PC-3 (cell line): Measurements from ENCODE around the gene RER1. TPM values are rescaled to one million over a fixed set of nuclear protein-coding genes. Genes with fewer than 3 reads are reported as not detected.

Experiments
- ATAC-seq: fragments of 200-7000 bp; cut with Tn5 transposase; 2 replicates; pipeline ENCODE4 v1.9.1; 2020; ENCODE audit warnings: mild to moderate bottlenecking, moderate library complexity
- BruUV-seq: library from RNA; stranded (reverse); fragments of 400-500 nt; replicated peaks from 2 replicates; lab custom pipeline; 2021; lab: Mats Ljungman, UMichigan
- CTCF ChIA-PET: fragments of 300-600 bp; sonication (Branson Sonifier 250); formaldehyde crosslinking; loops from one replicate; lab custom pipeline; 2022; ENCODE audit warnings: antibody characterized with exemption; lab: Charles Lee
- POLR2A ChIA-PET: fragments of 300-600 bp; sonication (Branson Sonifier 250); formaldehyde crosslinking; loops from one replicate; lab custom pipeline; 2022; ENCODE audit warnings: antibody characterized with exemption; ENCODE audit not compliant: unreplicated experiment; lab: Charles Lee
- DNase-seq: peaks from one replicate; pipeline ENCODE4 v3.0.0-alpha.2; 2015
- H2AFZ ChIP-seq: fragments of 300-600 bp; sonication (generic); 2 replicates; pipeline ENCODE4 v1.6.0; 2016; ENCODE audit warnings: antibody characterized with exemption, low read length
- H3F3A ChIP-seq: fragments of 300-600 bp; sonication (generic); one replicate; pipeline ENCODE4 v1.6.0; 2017; ENCODE audit warnings: antibody characterized with exemption, low read length, control low read depth, mild to moderate bottlenecking; ENCODE audit not compliant: unreplicated experiment
- H3K27ac ChIP-seq: fragments of 300-600 bp; sonication (generic); 2 replicates; pipeline ENCODE4 v1.5.1; 2016; ENCODE audit warnings: mild to moderate bottlenecking, low read length
- H3K27me3 ChIP-seq: fragments of 300-600 bp; sonication (generic); 2 replicates; pipeline ENCODE4 v1.6.1; 2016; ENCODE audit warnings: low read length, mixed read lengths
- H3K36me3 ChIP-seq: fragments of 300-600 bp; sonication (generic); 2 replicates; pipeline ENCODE4 v1.6.1; 2016; ENCODE audit warnings: low read depth, mixed run types, low read length, mixed read lengths
- H3K4me1 ChIP-seq: fragments of 300-600 bp; sonication (generic); 2 replicates; pipeline ENCODE4 v1.5.1; 2016; ENCODE audit warnings: low read length; ENCODE audit not compliant: insufficient read depth
- H3K4me2 ChIP-seq: fragments of 300-600 bp; sonication (generic); 2 replicates; pipeline ENCODE4 v1.6.0; 2016; ENCODE audit warnings: low read length
- H3K4me3 ChIP-seq: fragments of 300-600 bp; sonication (generic); 2 replicates; pipeline ENCODE4 v1.5.1; 2016; ENCODE audit warnings: mild to moderate bottlenecking, low read length, mixed read lengths
- H3K79me2 ChIP-seq: fragments of 300-600 bp; sonication (generic); 2 replicates; pipeline ENCODE4 v1.6.1; 2017; ENCODE audit warnings: low read length, mixed read lengths
- H3K9ac ChIP-seq: fragments of 300-600 bp; sonication (generic); 2 replicates; pipeline ENCODE4 v1.6.0; 2016; ENCODE audit warnings: mild to moderate bottlenecking, low read length
- H3K9me2 ChIP-seq: fragments of 300-600 bp; sonication (generic); replicated peaks from 2 replicates; pipeline ENCODE4 v1.6.1; 2016; ENCODE audit warnings: mixed run types, low read length, mixed read lengths
- H3K9me3 ChIP-seq: fragments of 300-600 bp; sonication (generic); 2 replicates; pipeline ENCODE4 v1.6.1; 2016; ENCODE audit warnings: low read length, mixed read lengths
- H4K20me1 ChIP-seq: fragments of 300-600 bp; sonication (generic); 2 replicates; pipeline ENCODE4 v1.6.1; 2016; ENCODE audit warnings: low read length, mixed read lengths
- EZH2 ChIP-seq: fragments of 300-600 bp; sonication (generic); IDR thresholded peaks from one replicate; pipeline ENCODE4 v1.6.1; 2017; ENCODE audit warnings: antibody characterized with exemption, mild to moderate bottlenecking, low read length; ENCODE audit not compliant: unreplicated experiment
- EZH2phosphoT487 ChIP-seq: fragments of 300-600 bp; sonication (generic); IDR thresholded peaks from 2 replicates; pipeline ENCODE4 v1.6.1; 2018; ENCODE audit warnings: mild to moderate bottlenecking, antibody characterized with exemption, low read length, borderline replicate concordance
- intact Hi-C: fragments of 100-400 bp; cut with micrococcal nuclease; formaldehyde crosslinking; loops from 2 replicates; pipeline ENCODE4 v1.9.0; 2023
- total RNA-seq: library from RNA; depleted of rRNA; stranded (reverse); fragments of >200 nt; gene quantifications from 2 replicates; pipeline ENCODE4 v1.2.3, GENCODE V29; 2014
- TF ChIP-seq, protein P1 (sequence below): fragments of 300-600 bp; sonication (generic); conservative IDR thresholded peaks from 2 replicates; pipeline ENCODE4 v1.5.1; 2017; ENCODE audit warnings: antibody characterized with exemption, low read depth, mild to moderate bottlenecking, low read length

The RER1 gene
- total RNA-seq, 1 experiment from 2014 or later: 160 TPM

DNA sequence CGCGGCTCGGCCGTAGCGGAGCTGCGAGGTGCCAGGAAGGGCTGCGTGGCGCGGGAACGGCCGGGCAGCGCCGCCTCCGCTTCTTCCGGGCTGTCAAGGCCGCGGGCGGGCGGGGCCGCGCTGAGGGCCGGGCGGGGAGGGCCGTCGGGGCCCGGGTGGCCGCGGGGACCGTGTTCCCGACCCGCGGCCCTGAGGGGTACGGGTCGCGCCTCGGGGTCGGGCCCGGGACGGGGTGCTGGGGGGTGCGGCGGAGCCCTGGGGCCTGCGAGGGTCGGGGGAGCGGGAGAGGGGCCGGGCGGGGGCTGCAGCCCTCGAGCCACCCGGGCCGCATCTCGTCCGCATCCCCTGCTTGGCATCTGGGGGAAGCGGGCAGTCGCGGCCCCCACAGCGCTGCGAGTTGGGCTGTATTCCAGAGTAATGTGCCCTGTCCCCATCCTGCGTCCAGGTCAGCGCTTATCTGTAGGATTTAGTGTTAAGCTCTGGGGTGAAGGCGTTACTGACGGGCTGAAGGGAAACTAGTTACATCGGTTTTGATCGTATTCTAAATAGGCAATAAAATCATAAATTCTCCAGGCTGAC is 379 bp downstream of the RER1 start:
- POLR2A ChIA-PET: interaction anchor here (0.5 to 1.5 kb wide), 7 partner anchors 10 to 887 kb away, joined by 3 to 25 read pairs (median 5); no protein-coding TSS in a partner anchor
- CTCF ChIA-PET: interaction anchor here (0.6 to 1.2 kb wide), 8 partner anchors 10 to 449 kb away, joined by 3 to 10 read pairs (median 4); partner anchors contain the start of genes FAAP20 and PEX10
- H3K9me2 ChIP-seq: no peaks in the 10 kb centered on the region
- no peaks in the 10 kb centered on the region for H3F3A ChIP-seq
- peaks cover 13% of the 10 kb centered on the region for H4K20me1 ChIP-seq
- H2AFZ ChIP-seq: no peak overlapping the region
- peak overlapping the region; percentile 96 for H3K9ac ChIP-seq
- no peaks in the 10 kb centered on the region for H3K27me3 ChIP-seq
- TF ChIP-seq EZH2phosphoT487: no peak
- TF ChIP-seq, protein P1, sequence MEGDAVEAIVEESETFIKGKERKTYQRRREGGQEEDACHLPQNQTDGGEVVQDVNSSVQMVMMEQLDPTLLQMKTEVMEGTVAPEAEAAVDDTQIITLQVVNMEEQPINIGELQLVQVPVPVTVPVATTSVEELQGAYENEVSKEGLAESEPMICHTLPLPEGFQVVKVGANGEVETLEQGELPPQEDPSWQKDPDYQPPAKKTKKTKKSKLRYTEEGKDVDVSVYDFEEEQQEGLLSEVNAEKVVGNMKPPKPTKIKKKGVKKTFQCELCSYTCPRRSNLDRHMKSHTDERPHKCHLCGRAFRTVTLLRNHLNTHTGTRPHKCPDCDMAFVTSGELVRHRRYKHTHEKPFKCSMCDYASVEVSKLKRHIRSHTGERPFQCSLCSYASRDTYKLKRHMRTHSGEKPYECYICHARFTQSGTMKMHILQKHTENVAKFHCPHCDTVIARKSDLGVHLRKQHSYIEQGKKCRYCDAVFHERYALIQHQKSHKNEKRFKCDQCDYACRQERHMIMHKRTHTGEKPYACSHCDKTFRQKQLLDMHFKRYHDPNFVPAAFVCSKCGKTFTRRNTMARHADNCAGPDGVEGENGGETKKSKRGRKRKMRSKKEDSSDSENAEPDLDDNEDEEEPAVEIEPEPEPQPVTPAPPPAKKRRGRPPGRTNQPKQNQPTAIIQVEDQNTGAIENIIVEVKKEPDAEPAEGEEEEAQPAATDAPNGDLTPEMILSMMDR: no peak
- TF ChIP-seq EZH2: no peak
- no peaks in the 10 kb centered on the region for H3K9me3 ChIP-seq
- H3K4me3 ChIP-seq: peak overlapping the region; percentile 93
- H3K4me1 ChIP-seq: peaks cover 22% of the 10 kb centered on the region
- ATAC-seq (peak; percentile 27), DNase-seq (no peak)
- peak overlapping the region; percentile 97 for H3K4me2 ChIP-seq
- H3K36me3 ChIP-seq: peaks cover 38% of the 10 kb centered on the region; the same call in 1 of the 2 replicates
- intact Hi-C loops: loop anchor here (1.0 kb wide), 1 partner anchor 20 kb away; the partner anchor contains the start of gene PEX10
- H3K27ac ChIP-seq: no peak overlapping the region
- peaks cover 68% of the 10 kb centered on the region for H3K79me2 ChIP-seq
- BruUV-seq: no TSS peak

DNA sequence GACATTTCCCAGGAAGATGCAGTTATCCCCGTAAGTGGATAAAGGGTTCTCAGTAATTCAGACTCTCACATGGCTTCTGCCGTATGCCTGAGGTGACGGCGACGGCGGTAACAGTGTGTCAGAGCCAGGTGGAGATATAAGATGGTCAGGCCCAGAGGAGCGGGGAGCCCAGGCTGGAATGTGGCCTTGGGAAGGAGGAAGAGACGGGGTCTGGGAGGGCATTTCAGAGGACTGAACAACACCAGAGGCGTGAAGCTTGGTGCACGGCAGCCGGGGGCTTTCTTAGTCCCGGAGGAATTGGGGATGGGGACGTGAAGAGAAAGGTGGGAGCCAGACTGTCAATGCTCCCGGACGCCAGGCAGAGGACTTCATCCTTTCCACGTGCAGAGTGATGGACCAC is 1.0 kb downstream of the RER1 start:
- H3K9me3 ChIP-seq: no peaks in the 10 kb centered on the region

More for the DNA sequence above, 1.0 kb downstream of the RER1 start:
- H3K9me2 ChIP-seq: no peaks in the 10 kb centered on the region
- TF ChIP-seq, protein P1: no peak
- TF ChIP-seq EZH2 (no peak), EZH2phosphoT487 (no peak)
- ChIA-PET POLR2A (no interaction called here), CTCF (interaction anchor here (0.6 kb wide), 1 partner anchor 82 kb away, joined by 3 read pairs; no protein-coding TSS in a partner anchor)
- H3K36me3 ChIP-seq: peaks cover 45% of the 10 kb centered on the region; the same call in 1 of the 2 replicates
- peak overlapping the region; percentile 93 for H3K4me3 ChIP-seq
- no TSS peak for BruUV-seq
- peak overlapping the region; percentile 96 for H3K9ac ChIP-seq
- DNase-seq (no peak), ATAC-seq (no peak)
- peaks cover 75% of the 10 kb centered on the region for H3K79me2 ChIP-seq
- peaks cover 22% of the 10 kb centered on the region for H3K4me1 ChIP-seq
- no peaks in the 10 kb centered on the region for H3F3A ChIP-seq
- H3K27ac ChIP-seq: no peak overlapping the region
- H4K20me1 ChIP-seq: peaks cover 13% of the 10 kb centered on the region
- H3K27me3 ChIP-seq: no peaks in the 10 kb centered on the region
- H3K4me2 ChIP-seq: peak overlapping the region; percentile 97
- no peak overlapping the region for H2AFZ ChIP-seq
- intact Hi-C loops: no loop called here
